Keratinocyte (primary cell): ENCODE data around the gene SSX2IP.

Source experiments
- CTCF ChIP-seq, 3 experiments: IDR thresholded peaks in 1 of 3; conservative IDR thresholded peaks in 1 of 3; optimal IDR thresholded peaks in 1 of 3; 2 replicates in 2 of 3; 3 replicates in 1 of 3; pipeline versions ENCODE3 to v1.5.1; 2011; ENCODE audit warnings: low read length in 3 of 3, mild to moderate bottlenecking in 3 of 3, moderate library complexity in 2 of 3, control low read depth in 1 of 3, inconsistent platforms in 1 of 3; ENCODE audit not compliant: insufficient read depth in 2 of 3; ENCODE audit errors: extremely low read depth in 1 of 3
- EZH2 ChIP-seq: IDR thresholded peaks from one replicate; pipeline ENCODE4 v1.6.1; 2012; ENCODE audit warnings: inconsistent platforms, mild to moderate bottlenecking, low read length, moderate library complexity

GRCh38 chr1:84603223-84603622, 87.0 kb downstream of the SSX2IP start:
- TF ChIP-seq CTCF (optimal IDR thresholded peaks at IDR 0.05 in 1 of 3, IDR thresholded peaks at IDR 0.05 in 1 of 3, conservative IDR thresholded peaks at IDR 0.05 in 1 of 3; ENCODE audit: extremely low read depth in 1 of 3, insufficient read depth in 2 of 3, low read length in 3 of 3) (no peak), EZH2 (no peak)
